RCC 7860 (cell line): Measurements from ENCODE around the gene HLF.

ENCODE experiments used
- DNase-seq: peaks from one replicate; pipeline ENCODE4 v3.0.0-alpha.2; 2015; ENCODE audit warnings: low spot score
- FAIRE-seq: peaks from 2 replicates; lab custom pipeline; 2012; peaks lifted over from hg19 to GRCh38; lab: Jason Lieb, UNC

Gene HLF

GRCh38 chr17:55288356-55289105 is 23.8 kb downstream of the HLF start:
- DNase-seq (no peak), FAIRE-seq (no peak)

GRCh38 chr17:55289106-55289446 is 24.3 kb downstream of the HLF start:
- FAIRE-seq (no peak), DNase-seq (no peak)

- FAIRE-seq (no peak), DNase-seq (no peak)
These were observed 25.2 kb downstream of the HLF start for GRCh38 chr17:55289978-55290377.

- no peak for DNase-seq
- FAIRE-seq, result no peak
These were observed 25.8 kb downstream of the HLF start for GRCh38 chr17:55290492-55291113.

GRCh38 chr17:55291114-55291507 is 26.4 kb downstream of the HLF start:
- FAIRE-seq (no peak), DNase-seq (no peak)

GRCh38 chr17:55292094-55292493 is 27.3 kb downstream of the HLF start:
- no peak for FAIRE-seq

GRCh38 chr17:55294042-55294751 is 29.4 kb downstream of the HLF start:
- FAIRE-seq (no peak), DNase-seq (no peak)

More at GRCh38 chr17:55292094-55292493, 27.3 kb downstream of the HLF start:
- DNase-seq, result no peak

- FAIRE-seq, result no peak
- DNase-seq, result peak; percentile 42
These were observed 30.8 kb downstream of the HLF start for GRCh38 chr17:55295411-55296170.

GRCh38 chr17:55296171-55296695 is 31.5 kb downstream of the HLF start:
- DNase-seq, result no peak
- no peak for FAIRE-seq

- DNase-seq (no peak), FAIRE-seq (no peak)
These were observed 31.9 kb downstream of the HLF start for GRCh38 chr17:55296699-55297098.

- no peak for DNase-seq
- FAIRE-seq, result no peak
These were observed 33.5 kb downstream of the HLF start for GRCh38 chr17:55298111-55298730.

- FAIRE-seq, result no peak
- DNase-seq, result no peak
These were observed 34.5 kb downstream of the HLF start for GRCh38 chr17:55299162-55299838.

- DNase-seq, result no peak
- no peak for FAIRE-seq
These were observed 35.1 kb downstream of the HLF start for GRCh38 chr17:55299890-55300289.

- DNase-seq, result no peak
- no peak for FAIRE-seq
These were observed 35.9 kb downstream of the HLF start for GRCh38 chr17:55300479-55301290.

GRCh38 chr17:55301521-55302406 is 37.0 kb downstream of the HLF start:
- DNase-seq (no peak), FAIRE-seq (no peak)

GRCh38 chr17:55302407-55302787 is 37.6 kb downstream of the HLF start:
- no peak for FAIRE-seq

GRCh38 chr17:55303008-55303493 is 38.3 kb downstream of the HLF start:
- FAIRE-seq (no peak), DNase-seq (no peak)

More at GRCh38 chr17:55302407-55302787, 37.6 kb downstream of the HLF start:
- no peak for DNase-seq

- FAIRE-seq, result no peak
- no peak for DNase-seq
These were observed 39.0 kb downstream of the HLF start for GRCh38 chr17:55303701-55304145.
